DOHH2 (cell line): Measurements from ENCODE around the gene BSPRY.
A peak's percentile ranks its signal among the peaks of the same experiment; 100 is the strongest.
"Not testable (repeated sequence)": the region's sequence is repeated elsewhere in the genome, so short reads cannot be mapped to it uniquely, and the experiment has no call there.

Source experiments
- H3F3A ChIP-seq: fragments of 200-600 bp; sonication (generic), shearing (Covaris generic); 2 replicates; pipeline ENCODE4 v1.6.0; 2016; ENCODE audit warnings: antibody characterized with exemption, mild to moderate bottlenecking; ENCODE audit not compliant: control insufficient read depth, insufficient read depth
- H3K27ac ChIP-seq: fragments of 200-600 bp; sonication (generic); 2 replicates; pipeline ENCODE4 v1.5.1; 2014; ENCODE audit warnings: low read depth, mild to moderate bottlenecking, low read length, moderate library complexity
- H3K27me3 ChIP-seq: fragments of 200-600 bp; sonication (generic); 2 replicates; pipeline ENCODE4 v1.6.1; 2014; ENCODE audit warnings: mild to moderate bottlenecking, low read length, mixed read lengths; ENCODE audit not compliant: control insufficient read depth
- H3K36me3 ChIP-seq: fragments of 200-600 bp; sonication (generic); 2 replicates; pipeline ENCODE4 v1.6.1; 2014; ENCODE audit warnings: mild to moderate bottlenecking, low read length, moderate library complexity, mixed read lengths; ENCODE audit not compliant: control insufficient read depth
- H3K4me1 ChIP-seq: fragments of 200-600 bp; sonication (generic); 2 replicates; pipeline ENCODE4 v1.6.1; 2014; ENCODE audit warnings: mild to moderate bottlenecking, low read length, mixed read lengths; ENCODE audit not compliant: control insufficient read depth
- H3K4me2 ChIP-seq: fragments of 200-600 bp; sonication (generic); 2 replicates; pipeline ENCODE4 v1.6.0; 2014; ENCODE audit warnings: mild to moderate bottlenecking, low read length, moderate library complexity
- H3K4me3 ChIP-seq: fragments of 200-600 bp; sonication (generic); 2 replicates; pipeline ENCODE4 v1.5.1; 2014; ENCODE audit warnings: mild to moderate bottlenecking, low read length, mixed read lengths
- H3K79me2 ChIP-seq: fragments of 200-600 bp; sonication (generic); 2 replicates; pipeline ENCODE4 v1.6.1; 2014; ENCODE audit warnings: mild to moderate bottlenecking, low read length, mixed read lengths; ENCODE audit not compliant: control insufficient read depth
- H3K9me2 ChIP-seq: fragments of 200-600 bp; sonication (generic); replicated peaks from 2 replicates; pipeline ENCODE4 v1.6.1; 2014; ENCODE audit warnings: mild to moderate bottlenecking, low read length, mixed read lengths; ENCODE audit not compliant: control insufficient read depth
- H3K9me3 ChIP-seq: fragments of 200-600 bp; sonication (generic); 2 replicates; pipeline ENCODE4 v1.6.1; 2014; ENCODE audit warnings: antibody characterized with exemption, low read length, mixed read lengths; ENCODE audit not compliant: control insufficient read depth, insufficient read depth
- H4K20me1 ChIP-seq: fragments of 200-600 bp; sonication (generic); 2 replicates; pipeline ENCODE4 v1.6.0; 2014; ENCODE audit warnings: low read depth, mild to moderate bottlenecking, antibody characterized with exemption, low read length, moderate library complexity; ENCODE audit not compliant: control insufficient read depth, insufficient read depth
- CTCF ChIP-seq: fragments of 200-600 bp; sonication (generic); IDR thresholded peaks from one replicate; pipeline ENCODE4 v1.5.1; 2014; ENCODE audit warnings: antibody characterized with exemption, mild to moderate bottlenecking, low read depth, low read length; ENCODE audit not compliant: poor library complexity, severe bottlenecking
- EZH2phosphoT487 ChIP-seq: fragments of 200-600 bp; sonication (generic); IDR thresholded peaks from 2 replicates; pipeline ENCODE4 v1.6.1; 2017; ENCODE audit warnings: borderline replicate concordance, mild to moderate bottlenecking, antibody characterized with exemption, low read length, moderate library complexity, mixed read lengths

Gene BSPRY

GRCh38 chr9:113375057-113376023, 26.0 kb downstream of the BSPRY start:
- Histone ChIP-seq H3K9me3 (no peaks in the 10 kb centered on the region), H3K4me3 (peak overlapping the region; percentile 100), H3K9me2 (no peaks in the 10 kb centered on the region), H3K4me1 (peaks cover 10% of the 10 kb centered on the region), H3K27me3 (no peaks in the 10 kb centered on the region), H3K4me2 (peak overlapping the region; percentile 97), H4K20me1 (no peaks in the 10 kb centered on the region), H3K79me2 (peaks cover 15% of the 10 kb centered on the region), H3K27ac (no peak overlapping the region), H3F3A (no peaks in the 10 kb centered on the region), H3K36me3 (peaks cover 29% of the 10 kb centered on the region)
- TF ChIP-seq EZH2phosphoT487 (no peak), CTCF (no peak)

- peak within 1 kb of the TSS; percentile 100 for H3K4me3 ChIP-seq
- H3K27ac ChIP-seq: peak within 1 kb of the TSS; percentile 38
- TF ChIP-seq EZH2phosphoT487 (no peak), CTCF (no peak)
Measured at GRCh38 chr9:113376634-113377567, 27.6 kb downstream of the BSPRY start, which contains the start of gene HDHD3. HDHD3 (minus strand) TSS chr9:113376986; CDS start chr9:113374354, 2,632 bp downstream.

GRCh38 chr9:113379094-113379828, 29.9 kb downstream of the BSPRY start:
- not testable (repeated sequence) for H3K4me2 ChIP-seq, H3K27ac ChIP-seq, H4K20me1 ChIP-seq, H3K9me2 ChIP-seq, H3K27me3 ChIP-seq, H3K9me3 ChIP-seq, H3K4me3 ChIP-seq, H3F3A ChIP-seq
- peaks cover 11% of the 10 kb centered on the region for H3K36me3 ChIP-seq
- H3K4me1 ChIP-seq: peaks cover 17% of the 10 kb centered on the region
- peaks cover 15% of the 10 kb centered on the region for H3K79me2 ChIP-seq

More at GRCh38 chr9:113376634-113377567, 27.6 kb downstream of the BSPRY start, which contains the start of gene HDHD3:
- H4K20me1 ChIP-seq: no peaks in the 10 kb centered on the region
- no peaks in the 10 kb centered on the region for H3K9me2 ChIP-seq
- no peaks in the 10 kb centered on the region for H3K27me3 ChIP-seq
- peaks cover 29% of the 10 kb centered on the region for H3K36me3 ChIP-seq
- H3F3A ChIP-seq: no peaks in the 10 kb centered on the region
- peak within 1 kb of the TSS; percentile 97 for H3K4me2 ChIP-seq
- H3K79me2 ChIP-seq: peaks cover 15% of the 10 kb centered on the region
- H3K9me3 ChIP-seq: no peaks in the 10 kb centered on the region
- H3K4me1 ChIP-seq: peaks cover 17% of the 10 kb centered on the region

GRCh38 chr9:113379829-113380210, 30.5 kb downstream of the BSPRY start:
- H3K27me3 ChIP-seq, H4K20me1 ChIP-seq, H3K4me2 ChIP-seq, H3K9me3 ChIP-seq, H3K9me2 ChIP-seq, H3K4me3 ChIP-seq, H3K27ac ChIP-seq, H3K36me3 ChIP-seq, H3F3A ChIP-seq: not testable (repeated sequence)
- H3K79me2 ChIP-seq: peaks cover 15% of the 10 kb centered on the region
- peaks cover 17% of the 10 kb centered on the region for H3K4me1 ChIP-seq
